Gastroesophageal sphincter (tissue), 4 donors: ENCODE data around the gene PRKCI. TPM values are rescaled to one million over a fixed set of nuclear protein-coding genes. Genes with fewer than 3 reads are reported as not detected.

Experiments
- ATAC-seq: fragments of 150-250 bp; one replicate; pipeline ENCODE4 v1.9.1; 2016; ENCODE audit warnings: mild to moderate bottlenecking, moderate library complexity
- H3K27ac ChIP-seq, 4 donors: fragments of 200-600 bp; sonication (generic) in 3 of 4; 1 replicate in 3 of 4; 2 replicates in 1 of 4; pipeline ENCODE4 v1.5.1; 2016 to 2019
- H3K27me3 ChIP-seq: fragments of 200-600 bp; sonication (generic); one replicate; pipeline ENCODE4 v1.5.1; 2019
- H3K36me3 ChIP-seq, 2 donors: fragments of 200-600 bp; sonication (generic); one replicate each; pipeline ENCODE4 v1.5.1; 2019; ENCODE audit warnings: control low read depth in 1 of 2
- H3K4me1 ChIP-seq, 3 donors: fragments of 200-600 bp; sonication (generic); 1 replicate in 2 of 3; 2 replicates in 1 of 3; pipeline ENCODE4 v1.5.1; 2016 to 2019; ENCODE audit warnings: control low read depth in 2 of 3
- H3K4me3 ChIP-seq, 2 donors: fragments of 200-600 bp; sonication (generic); one replicate each; pipeline ENCODE4 v1.5.1; 2019; ENCODE audit warnings: mild to moderate bottlenecking in 1 of 2, moderate library complexity in 1 of 2
- H3K9me3 ChIP-seq, 3 donors: fragments of 200-600 bp; sonication (generic); one replicate each; pipeline ENCODE4 v1.5.1; 2017 to 2019; ENCODE audit warnings: control low read depth in 2 of 3
- CTCF ChIP-seq, 4 experiments: fragments of 200-600 bp in 2 of 4; fragments of 450-650 bp in 2 of 4; sonication (generic) in 1 of 4; IDR thresholded peaks; one replicate each; pipeline ENCODE4 v1.5.1; 2017 to 2019; ENCODE audit warnings: antibody characterized with exemption in 4 of 4, mild to moderate bottlenecking in 2 of 4, moderate library complexity in 2 of 4
- EP300 ChIP-seq: sonication (generic); formaldehyde crosslinking; IDR thresholded peaks from one replicate; pipeline ENCODE4 v1.6.1; 2017; ENCODE audit warnings: antibody characterized with exemption, mild to moderate bottlenecking
- POLR2A ChIP-seq, 2 donors: fragments of 450-650 bp; IDR thresholded peaks; one replicate each; pipeline ENCODE4 v1.6.1; 2017; ENCODE audit warnings: antibody characterized with exemption in 2 of 2, mild to moderate bottlenecking in 2 of 2, moderate library complexity in 1 of 2
- POLR2AphosphoS5 ChIP-seq: sonication (generic); formaldehyde crosslinking; IDR thresholded peaks from one replicate; pipeline ENCODE4 v1.6.1; 2017; ENCODE audit warnings: antibody characterized with exemption
- WGBS, 2 donors: methylation state at CpG; one replicate each; pipeline ENCODE4 v1.1.5; 2018; ENCODE audit warnings: low coverage in 1 of 2; 5-methylcytosine and 5-hydroxymethylcytosine counted together
- total RNA-seq, 4 donors: library from RNA; depleted of rRNA; stranded (reverse); fragments of >200 nt; gene quantifications; one replicate each; pipeline ENCODE4 v1.1.0, GENCODE V29; 2016

Gene PRKCI
- total RNA-seq, 4 donors from 2014 or later: 41.9 to 69.0 (median 45.3) TPM

GRCh38 chr3:170207717-170208116, 14.5 kb upstream of the PRKCI start:
- no peak overlapping the region for H3K4me3 ChIP-seq
- ATAC-seq: no peak
- H3K27me3 ChIP-seq: no peaks in the 10 kb centered on the region
- no peaks in the 10 kb centered on the region for H3K4me1 ChIP-seq
- no peaks in the 10 kb centered on the region for H3K9me3 ChIP-seq
- WGBS, 2 donors: 31 to 82% methylated on average over 2 to 6 of the region's 6 CpGs
- no peaks in the 10 kb centered on the region for H3K36me3 ChIP-seq
- no peak overlapping the region for H3K27ac ChIP-seq
- TF ChIP-seq POLR2A (IDR thresholded peaks at IDR 0.05) (no peak), EP300 (no peak), CTCF (IDR thresholded peaks at IDR 0.05) (no peak), POLR2AphosphoS5 (no peak)

- H3K9me3 ChIP-seq: no peaks in the 10 kb centered on the region
- H3K27me3 ChIP-seq: no peaks in the 10 kb centered on the region
- H3K4me1 ChIP-seq: no peaks in the 10 kb centered on the region
- WGBS, 2 donors: 95 to 100% methylated on average over 1 of the region's 1 CpG
- no peak overlapping the region for H3K4me3 ChIP-seq
- TF ChIP-seq POLR2AphosphoS5 (no peak), POLR2A (IDR thresholded peaks at IDR 0.05) (no peak), EP300 (no peak), CTCF (IDR thresholded peaks at IDR 0.05) (no peak)
- ATAC-seq: no peak
- H3K36me3 ChIP-seq: no peaks in the 10 kb centered on the region
- no peak overlapping the region for H3K27ac ChIP-seq
These were observed 10.6 kb upstream of the PRKCI start for GRCh38 chr3:170211668-170212067.

GRCh38 chr3:170219850-170220249, 2.4 kb upstream of the PRKCI start:
- H3K27ac ChIP-seq: no peak overlapping the region
- TF ChIP-seq CTCF (IDR thresholded peaks at IDR 0.05) (no peak), POLR2AphosphoS5 (no peak), POLR2A (IDR thresholded peaks at IDR 0.05) (no peak)
- H3K4me3 ChIP-seq: no peak overlapping the region
- no peak for ATAC-seq
- H3K27me3 ChIP-seq: no peaks in the 10 kb centered on the region
- WGBS, 2 donors: 86 to 100% methylated on average over 1 of the region's 1 CpG
- no peaks in the 10 kb centered on the region for H3K36me3 ChIP-seq
- no peaks in the 10 kb centered on the region for H3K9me3 ChIP-seq
- H3K4me1 ChIP-seq: peaks cover 3 to 18% (median 4%) of the 10 kb centered on the region in 3 donors

- no peaks in the 10 kb centered on the region for H3K9me3 ChIP-seq
- WGBS, 2 donors: 63 to 82% methylated on average over 2 to 4 of the region's 4 CpGs
- no peak for TF ChIP-seq EP300
- no peak for TF ChIP-seq POLR2A (IDR thresholded peaks at IDR 0.05)
- no peak for TF ChIP-seq POLR2AphosphoS5
- no peak for TF ChIP-seq CTCF (IDR thresholded peaks at IDR 0.05)
- H3K4me1 ChIP-seq: peaks cover 3 to 29% (median 4%) of the 10 kb centered on the region in 3 donors
- no peak overlapping the region for H3K4me3 ChIP-seq
- no peaks in the 10 kb centered on the region for H3K27me3 ChIP-seq
- no peaks in the 10 kb centered on the region for H3K36me3 ChIP-seq
- ATAC-seq: no peak
- H3K27ac ChIP-seq: no peak overlapping the region
These were observed 1.4 kb upstream of the PRKCI start for GRCh38 chr3:170220871-170221270.

- ATAC-seq: peak; percentile 44
- no peaks in the 10 kb centered on the region for H3K27me3 ChIP-seq
- H3K27ac ChIP-seq: peak overlapping the region; percentile 95 to 98 (median 96)
- peak in 3 of 4 experiments; percentile 12 to 35 (median 23) for TF ChIP-seq CTCF (IDR thresholded peaks at IDR 0.05)
- TF ChIP-seq POLR2AphosphoS5: no peak
- TF ChIP-seq EP300: no peak
- H3K36me3 ChIP-seq: no peaks in the 10 kb centered on the region
- peaks cover 4 to 49% (median 6%) of the 10 kb centered on the region in 3 donors for H3K4me1 ChIP-seq
- H3K9me3 ChIP-seq: no peaks in the 10 kb centered on the region
- WGBS, 2 donors: 0 to 1% methylated on average over 12 to 19 of the region's 42 CpGs
- H3K4me3 ChIP-seq: peak overlapping the region; percentile 97 to 99
These were observed 670 bp downstream of the PRKCI start for GRCh38 chr3:170222647-170223541.
